Transverse colon (tissue), 4 donors: ENCODE results near the gene IRF8. TPM values are rescaled to one million over a fixed set of nuclear protein-coding genes. Genes with fewer than 3 reads are reported as not detected.
"Not testable (repeated sequence)": the region's sequence is repeated elsewhere in the genome, so short reads cannot be mapped to it uniquely, and the experiment has no call there.

Experiments used
- DNase-seq: peaks from one replicate; pipeline ENCODE4 v3.0.0-alpha.2; 2019
- H3K27ac ChIP-seq, 4 donors: fragments of 200-600 bp; sonication (generic); 2 replicates each; pipeline ENCODE4 v1.5.1; 2016 to 2018; ENCODE audit warnings: inconsistent platforms in 4 of 4
- H3K27me3 ChIP-seq: fragments of 200-600 bp; sonication (generic); 2 replicates; pipeline ENCODE4 v1.5.1; 2017; ENCODE audit warnings: inconsistent platforms
- H3K36me3 ChIP-seq, 4 donors: fragments of 200-600 bp; sonication (generic); 2 replicates each; pipeline ENCODE4 v1.5.1; 2017 to 2019; ENCODE audit warnings: inconsistent platforms in 4 of 4
- H3K4me1 ChIP-seq, 4 donors: fragments of 200-600 bp; sonication (generic); 2 replicates each; pipeline ENCODE4 v1.5.1; 2017 to 2020; ENCODE audit warnings: inconsistent platforms in 4 of 4
- H3K4me3 ChIP-seq, 4 donors: fragments of 200-600 bp; sonication (generic); 1 replicate in 1 of 4; 2 replicates in 3 of 4; pipeline versions ENCODE4 v1.5.1 to v1.6.1; 2017 to 2019; ENCODE audit warnings: inconsistent platforms in 4 of 4
- H3K9me3 ChIP-seq, 2 donors: fragments of 200-600 bp; sonication (generic); 2 replicates each; pipeline ENCODE4 v1.5.1; 2017 to 2019; ENCODE audit warnings: inconsistent platforms in 2 of 2
- CTCF ChIP-seq, 5 experiments: fragments of 200-600 bp in 3 of 5; fragments of 450-650 bp in 2 of 5; sonication (generic) in 3 of 5; IDR thresholded peaks; 1 replicate in 2 of 5; 2 replicates in 3 of 5; pipeline ENCODE4 v1.5.1; 2016 to 2017; ENCODE audit warnings: antibody characterized with exemption in 5 of 5, inconsistent platforms in 3 of 5, mild to moderate bottlenecking in 2 of 5, moderate library complexity in 1 of 5
- EP300 ChIP-seq: sonication (generic); formaldehyde crosslinking; IDR thresholded peaks from one replicate; pipeline ENCODE4 v1.6.1; 2017; ENCODE audit warnings: antibody characterized with exemption, low read depth
- POLR2A ChIP-seq: fragments of 450-650 bp; IDR thresholded peaks from one replicate; pipeline ENCODE4 v1.6.1; 2016; ENCODE audit warnings: antibody characterized with exemption, mild to moderate bottlenecking, moderate library complexity
- POLR2AphosphoS5 ChIP-seq, 3 donors: sonication (generic); formaldehyde crosslinking; IDR thresholded peaks; one replicate each; pipeline ENCODE4 v1.6.1; 2016; ENCODE audit warnings: antibody characterized with exemption in 3 of 3
- WGBS, 2 donors: methylation state at CpG; one replicate each; pipeline ENCODE4 v1.1.5; 2018; ENCODE audit warnings: low coverage in 1 of 2; 5-methylcytosine and 5-hydroxymethylcytosine counted together
- in situ Hi-C, 4 donors: fragments of 200-750 bp; cut with MboI; loops; one replicate each; pipeline versions ENCODE4 v1.15.0 to v1.15.1; 2017; ENCODE audit warnings: low sequenced_read_pairs in 3 of 4, low pct_ligation_motif_present in 1 of 4, low pct_unique_long_range_greater_than_20kb in 1 of 4
- intact Hi-C: fragments of 100-400 bp; cut with DNase I; formaldehyde crosslinking; loops from one replicate; pipeline ENCODE4 v1.15.1; 2023; ENCODE audit warnings: low total_unique reads
- total RNA-seq, 4 donors: library from RNA; depleted of rRNA; stranded (reverse); fragments of >200 nt; gene quantifications; one replicate each; pipeline ENCODE4 v1.1.0, GENCODE V29; 2016

Gene IRF8
- total RNA-seq, 4 donors from 2014 or later = 20.7 to 70.7 (median 45.2) TPM

- in situ Hi-C loops = no loop called here
- no peaks in the 10 kb centered on the region for H3K36me3 ChIP-seq
- peak overlapping the region in 3 of 4 donors; percentile 17 to 83 (median 23) for H3K27ac ChIP-seq
- peaks cover 0 to 33% (median 14%) of the 10 kb centered on the region in 4 donors for H3K4me1 ChIP-seq
- 60 to 74% methylated on average over 1 to 20 of the region's 20 CpGs for WGBS, 2 donors
- intact Hi-C loops = no loop called here
- peak; percentile 67 for DNase-seq
- H3K4me3 ChIP-seq = peak overlapping the region in 1 of 4 donors; percentile 13
- TF ChIP-seq POLR2A (peak; percentile 18), POLR2AphosphoS5 (IDR thresholded peaks at IDR 0.05) (no peak)
- H3K9me3 ChIP-seq = no peaks in the 10 kb centered on the region
- no peaks in the 10 kb centered on the region for H3K27me3 ChIP-seq
These were observed 3.6 kb downstream of the IRF8 start for GRCh38 chr16:85902366-85903155.

- no peak for DNase-seq
- Histone ChIP-seq H3K27ac (peak overlapping the region in 2 of 4 donors; percentile 11 to 17), H3K27me3 (no peaks in the 10 kb centered on the region), H3K9me3 (no peaks in the 10 kb centered on the region), H3K4me3 (no peak overlapping the region), H3K36me3 (no peaks in the 10 kb centered on the region), H3K4me1 (peaks cover 0 to 27% (median 8%) of the 10 kb centered on the region in 4 donors)
- peak in 1 of 3 donors; percentile 29 for TF ChIP-seq POLR2AphosphoS5 (IDR thresholded peaks at IDR 0.05)
- TF ChIP-seq POLR2A = no peak
- TF ChIP-seq CTCF (IDR thresholded peaks at IDR 0.05) = no peak
- TF ChIP-seq EP300 = no peak
- intact Hi-C loops = no loop called here
- WGBS, 2 donors = 79% methylated on average over 6 of the region's 6 CpGs; no CpG with 5 or more reads in 1 of the 2 donors
- in situ Hi-C loops = no loop called here
These were observed 4.6 kb downstream of the IRF8 start for GRCh38 chr16:85903559-85903958.

- intact Hi-C loops = no loop called here
- in situ Hi-C loops = no loop called here
- Histone ChIP-seq H3K9me3 (no peaks in the 10 kb centered on the region), H3K36me3 (no peaks in the 10 kb centered on the region), H3K27me3 (no peaks in the 10 kb centered on the region), H3K4me1 (peaks cover 0 to 21% (median 5%) of the 10 kb centered on the region in 4 donors), H3K27ac (no peak overlapping the region), H3K4me3 (no peak overlapping the region)
- no peak for DNase-seq
- TF ChIP-seq CTCF (IDR thresholded peaks at IDR 0.05) = no peak
- TF ChIP-seq POLR2A = no peak
- TF ChIP-seq EP300 = no peak
- TF ChIP-seq POLR2AphosphoS5 (IDR thresholded peaks at IDR 0.05) = no peak
- 89 to 95% methylated on average over 13 to 20 of the region's 20 CpGs for WGBS, 2 donors
These were observed 6.4 kb downstream of the IRF8 start for GRCh38 chr16:85905110-85906095.

- DNase-seq = no peak
- intact Hi-C loops (no loop called here), in situ Hi-C loops (no loop called here)
- Histone ChIP-seq H3K27ac (no peak overlapping the region), H3K4me3 (no peak overlapping the region), H3K9me3 (no peaks in the 10 kb centered on the region), H3K36me3 (no peaks in the 10 kb centered on the region), H3K27me3 (no peaks in the 10 kb centered on the region), H3K4me1 (peaks cover 0 to 17% (median 5%) of the 10 kb centered on the region in 4 donors)
- TF ChIP-seq CTCF (IDR thresholded peaks at IDR 0.05) (no peak), POLR2AphosphoS5 (IDR thresholded peaks at IDR 0.05) (no peak)
- 95% methylated on average over 13 of the region's 13 CpGs; no CpG with 5 or more reads in 1 of the 2 donors for WGBS, 2 donors
These were observed 7.4 kb downstream of the IRF8 start for GRCh38 chr16:85906349-85906748.

GRCh38 chr16:85907231-85907630 is 8.3 kb downstream of the IRF8 start:
- in situ Hi-C loops, H3K36me3 ChIP-seq, H3K9me3 ChIP-seq, intact Hi-C loops, H3K27me3 ChIP-seq, DNase-seq, H3K4me3 ChIP-seq: not testable (repeated sequence)
- Histone ChIP-seq H3K27ac (peak overlapping the region in 1 of 4 donors; percentile 5), H3K4me1 (peaks cover 0 to 17% (median 6%) of the 10 kb centered on the region in 4 donors)
- WGBS, 2 donors = 92% methylated on average over 9 of the region's 9 CpGs; no CpG with 5 or more reads in 1 of the 2 donors
